ENCODE data around the gene MFSD2A.
"Not testable (repeated sequence)": the region's sequence is repeated elsewhere in the genome, so short reads cannot be mapped to it uniquely, and the experiment has no call there.

Gene MFSD2A

GRCh38 chr1:39958403-39959200 lies 3.7 kb downstream of the MFSD2A start:
- Histone ChIP-seq H3K79me2 (no peaks in the 10 kb centered on the region), H3K4me3 (ENCODE audit: low read depth, low read length) (no peak overlapping the region), H3K9ac (no peak overlapping the region), H3K36me3 (ENCODE audit: control insufficient read depth, insufficient read depth, low read length) (no peaks in the 10 kb centered on the region), H3K27ac (no peak overlapping the region), H3K27me3 (ENCODE audit: control insufficient read depth, insufficient read depth, low read length) (no peaks in the 10 kb centered on the region), H3K4me2 (ENCODE audit: low read length) (no peak overlapping the region), H3K9me3 (ENCODE audit: control insufficient read depth, low read length) (no peaks in the 10 kb centered on the region), H2AFZ (no peak overlapping the region), H3K4me1 (no peaks in the 10 kb centered on the region)
- no peak for TF ChIP-seq CTCF (IDR thresholded peaks at IDR 0.05)

- no peaks in the 10 kb centered on the region for H3K4me1 ChIP-seq
- H3K9ac ChIP-seq, result no peak overlapping the region
- no peak overlapping the region for H3K4me2 ChIP-seq (ENCODE audit: low read length)
- H2AFZ ChIP-seq, result no peak overlapping the region
- no peaks in the 10 kb centered on the region for H3K9me3 ChIP-seq (ENCODE audit: control insufficient read depth, low read length)
- H3K36me3 ChIP-seq (ENCODE audit: control insufficient read depth, insufficient read depth, low read length), result no peaks in the 10 kb centered on the region
- no peak overlapping the region for H3K4me3 ChIP-seq (ENCODE audit: low read depth, low read length)
- H3K27me3 ChIP-seq (ENCODE audit: control insufficient read depth, insufficient read depth, low read length), result no peaks in the 10 kb centered on the region
- no peak for TF ChIP-seq CTCF (IDR thresholded peaks at IDR 0.05)
- no peaks in the 10 kb centered on the region for H3K79me2 ChIP-seq
- no peak overlapping the region for H3K27ac ChIP-seq
These were observed 4.8 kb downstream of the MFSD2A start for GRCh38 chr1:39959651-39960333.

- TF ChIP-seq CTCF (IDR thresholded peaks at IDR 0.05), result no peak
- Histone ChIP-seq H3K4me2 (ENCODE audit: low read length) (no peak overlapping the region), H2AFZ (no peak overlapping the region), H3K4me1 (no peaks in the 10 kb centered on the region), H3K27ac (no peak overlapping the region), H3K4me3 (ENCODE audit: low read depth, low read length) (no peak overlapping the region), H3K79me2 (no peaks in the 10 kb centered on the region), H3K27me3 (ENCODE audit: control insufficient read depth, insufficient read depth, low read length) (no peaks in the 10 kb centered on the region), H3K36me3 (ENCODE audit: control insufficient read depth, insufficient read depth, low read length) (no peaks in the 10 kb centered on the region), H3K9me3 (ENCODE audit: control insufficient read depth, low read length) (no peaks in the 10 kb centered on the region), H3K9ac (no peak overlapping the region)
These were observed 5.5 kb downstream of the MFSD2A start for GRCh38 chr1:39960431-39960958.

GRCh38 chr1:39962450-39962825 lies 7.5 kb downstream of the MFSD2A start:
- Histone ChIP-seq H3K9ac (no peak overlapping the region), H3K4me3 (ENCODE audit: low read depth, low read length) (no peak overlapping the region), H3K9me3 (ENCODE audit: control insufficient read depth, low read length) (no peaks in the 10 kb centered on the region), H3K4me1 (no peaks in the 10 kb centered on the region), H3K27ac (no peak overlapping the region), H3K79me2 (no peaks in the 10 kb centered on the region), H3K27me3 (ENCODE audit: control insufficient read depth, insufficient read depth, low read length) (no peaks in the 10 kb centered on the region), H3K4me2 (ENCODE audit: low read length) (no peak overlapping the region), H2AFZ (no peak overlapping the region), H3K36me3 (ENCODE audit: control insufficient read depth, insufficient read depth, low read length) (no peaks in the 10 kb centered on the region)
- no peak for TF ChIP-seq CTCF (IDR thresholded peaks at IDR 0.05)

GRCh38 chr1:39962964-39963363 lies 8.0 kb downstream of the MFSD2A start:
- H2AFZ ChIP-seq; H3K27me3 ChIP-seq (ENCODE audit: control insufficient read depth, insufficient read depth, low read length); H3K27ac ChIP-seq; H3K4me1 ChIP-seq; H3K4me3 ChIP-seq (ENCODE audit: low read depth, low read length); H3K36me3 ChIP-seq (ENCODE audit: control insufficient read depth, insufficient read depth, low read length); H3K4me2 ChIP-seq (ENCODE audit: low read length); H3K9ac ChIP-seq; H3K79me2 ChIP-seq; H3K9me3 ChIP-seq (ENCODE audit: control insufficient read depth, low read length): not testable (repeated sequence)

Data from parathyroid adenoma (tissue), 2 donors.